Right ventricle myocardium inferior (tissue), 1 donor: ENCODE measurements around the gene CNEP1R1. TPM values are rescaled to one million over a fixed set of nuclear protein-coding genes. Genes with fewer than 3 reads are reported as not detected.

Source experiments
- ATAC-seq: fragments of 200-7000 bp; cut with Tn5 transposase; one replicate; pipeline ENCODE4 v1.9.1; 2020; ENCODE audit warnings: mild to moderate bottlenecking, moderate library complexity
- DNase-seq: peaks from one replicate; pipeline ENCODE4 v3.0.0; 2021; ENCODE audit errors: missing footprints
- intact Hi-C: fragments of 100-400 bp; cut with DNase I; formaldehyde crosslinking; loops from one replicate; pipeline ENCODE4 v1.11.0; 2022
- total RNA-seq: library from RNA; stranded (reverse); fragmentation: NEBNext Ultra II Directional; extraction: Animal tissue kit (Norgen Biotek cat#: 25700); gene quantifications from one replicate; pipeline ENCODE4 v1.2.1, GENCODE V29; 2021
- donor health status: DM: no; HTN: yes; CAD: no; lungs with severe emphysema.

CNEP1R1 gene
- total RNA-seq, 1 donor from 2014 or later: 18.5 TPM

DNA sequence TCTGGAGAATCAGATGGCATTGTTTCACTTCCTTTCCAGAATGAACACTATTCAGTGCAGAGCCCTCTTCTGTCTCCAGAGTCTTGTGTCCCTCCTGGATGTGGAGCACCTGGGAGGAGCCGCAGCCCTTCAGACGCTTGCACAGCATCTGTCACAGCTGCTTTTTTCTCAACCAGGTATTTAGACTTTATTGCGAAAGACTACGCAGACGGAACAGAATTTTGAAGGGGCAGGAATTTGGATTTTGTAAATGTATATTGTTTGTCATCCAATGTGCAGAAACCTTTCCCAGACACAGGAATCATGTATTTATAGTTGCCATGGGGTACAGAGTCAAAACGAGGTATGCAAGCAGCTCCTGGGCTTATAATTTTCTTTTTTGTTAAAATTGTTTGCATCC is 61.2 kb downstream of the CNEP1R1 start:
- DNase-seq (no peak), ATAC-seq (no peak)
- intact Hi-C loops: no loop called here

Other genes starting within 250 kb of the CNEP1R1 start
- gene ZNF423, start 169.1 kb upstream of the CNEP1R1 start, total RNA-seq: 8.8 TPM
- gene HEATR3, start 40.7 kb downstream of the CNEP1R1 start, total RNA-seq: 10.1 TPM
- gene TENT4B, start 128.1 kb downstream of the CNEP1R1 start, total RNA-seq: 7.8 TPM
- 11.7 TPM for gene ADCY7, start 241.3 kb downstream of the CNEP1R1 start, total RNA-seq